ENCODE data around the gene PITPNM3. TPM values are rescaled to one million over a fixed set of nuclear protein-coding genes. Genes with fewer than 3 reads are reported as not detected.

PITPNM3 gene
- total RNA-seq, 1 experiment from 2014 or later = 4.2 TPM

DNA sequence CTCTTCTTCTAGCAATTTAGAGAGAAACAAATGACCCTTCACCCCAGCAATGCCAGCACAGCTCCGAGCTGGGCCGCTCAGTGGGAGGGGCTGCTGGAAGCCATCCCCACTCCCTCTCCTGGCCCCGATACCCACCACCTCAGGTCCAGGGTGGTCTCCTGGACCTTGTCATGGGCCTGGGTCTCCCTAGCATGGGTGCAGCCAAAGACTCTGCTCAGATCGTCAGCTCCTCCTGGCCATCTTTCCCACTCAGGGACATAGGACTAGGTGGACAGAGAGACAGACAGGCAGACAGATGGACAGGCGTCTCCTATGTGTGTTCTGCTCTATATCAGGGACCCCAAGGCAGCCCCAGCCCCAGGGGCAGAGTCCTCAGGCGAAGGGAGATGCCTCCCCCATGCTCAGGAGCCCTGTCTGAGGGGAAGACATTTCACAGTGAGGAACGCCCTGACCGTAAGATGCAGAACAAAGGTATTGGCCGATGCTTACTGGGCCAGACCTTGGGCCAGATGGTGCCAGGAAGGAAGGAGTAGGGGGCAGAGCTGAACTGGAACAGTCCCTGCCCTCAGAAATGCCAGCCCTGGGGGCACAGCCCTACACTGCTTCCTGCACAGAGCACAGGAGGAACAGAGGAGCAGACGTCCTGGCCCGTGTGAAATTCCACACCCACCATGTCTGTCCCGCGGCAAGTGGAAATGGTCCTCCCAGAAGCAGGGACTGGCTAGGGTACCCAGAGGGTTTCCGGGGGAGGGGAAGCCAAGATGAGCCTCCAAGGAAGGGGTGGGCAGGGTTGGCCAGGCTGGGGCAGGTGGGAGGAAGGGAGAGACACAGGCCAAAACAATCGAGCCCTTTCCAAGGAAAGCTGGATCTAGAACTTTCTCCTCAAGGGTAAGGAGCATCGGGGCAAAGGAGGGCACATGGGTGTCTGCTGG lies 13.0 kb downstream of the PITPNM3 start (continued):
- TF ChIP-seq, protein P1, sequence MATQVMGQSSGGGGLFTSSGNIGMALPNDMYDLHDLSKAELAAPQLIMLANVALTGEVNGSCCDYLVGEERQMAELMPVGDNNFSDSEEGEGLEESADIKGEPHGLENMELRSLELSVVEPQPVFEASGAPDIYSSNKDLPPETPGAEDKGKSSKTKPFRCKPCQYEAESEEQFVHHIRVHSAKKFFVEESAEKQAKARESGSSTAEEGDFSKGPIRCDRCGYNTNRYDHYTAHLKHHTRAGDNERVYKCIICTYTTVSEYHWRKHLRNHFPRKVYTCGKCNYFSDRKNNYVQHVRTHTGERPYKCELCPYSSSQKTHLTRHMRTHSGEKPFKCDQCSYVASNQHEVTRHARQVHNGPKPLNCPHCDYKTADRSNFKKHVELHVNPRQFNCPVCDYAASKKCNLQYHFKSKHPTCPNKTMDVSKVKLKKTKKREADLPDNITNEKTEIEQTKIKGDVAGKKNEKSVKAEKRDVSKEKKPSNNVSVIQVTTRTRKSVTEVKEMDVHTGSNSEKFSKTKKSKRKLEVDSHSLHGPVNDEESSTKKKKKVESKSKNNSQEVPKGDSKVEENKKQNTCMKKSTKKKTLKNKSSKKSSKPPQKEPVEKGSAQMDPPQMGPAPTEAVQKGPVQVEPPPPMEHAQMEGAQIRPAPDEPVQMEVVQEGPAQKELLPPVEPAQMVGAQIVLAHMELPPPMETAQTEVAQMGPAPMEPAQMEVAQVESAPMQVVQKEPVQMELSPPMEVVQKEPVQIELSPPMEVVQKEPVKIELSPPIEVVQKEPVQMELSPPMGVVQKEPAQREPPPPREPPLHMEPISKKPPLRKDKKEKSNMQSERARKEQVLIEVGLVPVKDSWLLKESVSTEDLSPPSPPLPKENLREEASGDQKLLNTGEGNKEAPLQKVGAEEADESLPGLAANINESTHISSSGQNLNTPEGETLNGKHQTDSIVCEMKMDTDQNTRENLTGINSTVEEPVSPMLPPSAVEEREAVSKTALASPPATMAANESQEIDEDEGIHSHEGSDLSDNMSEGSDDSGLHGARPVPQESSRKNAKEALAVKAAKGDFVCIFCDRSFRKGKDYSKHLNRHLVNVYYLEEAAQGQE (IDR thresholded peaks at IDR 0.05; ENCODE audit: low read depth) = no peak

DNA sequence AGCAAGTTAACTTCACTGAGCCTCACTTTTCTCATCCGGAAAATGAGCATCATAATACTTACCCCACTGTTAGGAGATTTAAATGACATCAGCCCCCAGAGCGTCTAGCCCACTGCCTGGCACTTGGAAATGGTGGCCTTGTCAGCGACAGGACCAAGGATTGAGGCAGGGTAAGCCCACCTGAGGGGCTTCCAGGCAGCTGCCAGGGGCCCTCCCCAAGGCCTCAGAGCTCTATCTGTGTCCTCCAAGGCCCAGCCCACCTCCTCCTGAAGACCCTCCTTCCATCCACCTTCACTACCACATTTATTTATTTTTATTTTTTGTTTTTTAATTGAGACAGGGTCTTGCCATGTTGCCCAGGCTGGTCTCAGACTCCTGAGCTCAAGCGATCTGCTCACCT lies 13.8 kb downstream of the PITPNM3 start:
- Histone ChIP-seq H3K4me2 (ENCODE audit: low read length) (no peak overlapping the region), H3K79me2 (ENCODE audit: insufficient read depth, low read length) (no peaks in the 10 kb centered on the region), H3K27me3 (ENCODE audit: insufficient read depth, low read length) (no peaks in the 10 kb centered on the region), H3K9me3 (ENCODE audit: control insufficient read depth in 1 of 2, insufficient read depth in 1 of 2, low read depth in 1 of 2, low read length in 2 of 2) (no peaks in the 10 kb centered on the region), H3K9ac (ENCODE audit: low read length) (no peak overlapping the region), H3K9me2 (ENCODE audit: insufficient read depth) (no peaks in the 10 kb centered on the region), H3K4me3 (replicated peaks in 1 of 2; ENCODE audit: low read depth in 1 of 2, low read length in 2 of 2) (no peak overlapping the region), H3K4me1 (ENCODE audit: control insufficient read depth in 1 of 2, insufficient read depth in 2 of 2, low read length in 2 of 2) (no peaks in the 10 kb centered on the region), H4K20me1 (ENCODE audit: insufficient read depth) (no peaks in the 10 kb centered on the region), H3K36me3 (ENCODE audit: control insufficient read depth in 1 of 2, insufficient read depth in 2 of 2, low read length in 2 of 2) (no peaks in the 10 kb centered on the region), H3K27ac (ENCODE audit: low read depth, low read length) (no peak overlapping the region), H2AFZ (ENCODE audit: low read depth, low read length, poor library complexity, severe bottlenecking) (no peak overlapping the region)
- no peak for TF ChIP-seq POLR2AphosphoS5 (IDR thresholded peaks at IDR 0.05; ENCODE audit: low read depth, low read length)
- TF ChIP-seq EZH2 (IDR thresholded peaks at IDR 0.05) = no peak
- no peak for TF ChIP-seq EGR1 (IDR thresholded peaks at IDR 0.05; ENCODE audit: low read depth)
- no TSS peak for BruUV-seq (replicated peaks)
- POLR2A ChIA-PET = no interaction called here
- ATAC-seq (no peak), DNase-seq (ENCODE audit: low read depth, low spot score) (no peak)
- intact Hi-C loops (cut with micrococcal nuclease) = no loop called here
- RAD21 ChIA-PET (ENCODE audit: low non-redundant PET in 1 of 2, low total read pairs in 2 of 2, uncharacterized antibody in 2 of 2, unreplicated experiment in 2 of 2) = no interaction called here
- CTCF ChIA-PET = no interaction called here

Measured in HCT116 (cell line).